ENCODE results near the gene RYR3. TPM values are rescaled to one million over a fixed set of nuclear protein-coding genes. Genes with fewer than 3 reads are reported as not detected.

Gene RYR3
- total RNA-seq, 1 donor from 2014 or later: 0.61 TPM

DNA sequence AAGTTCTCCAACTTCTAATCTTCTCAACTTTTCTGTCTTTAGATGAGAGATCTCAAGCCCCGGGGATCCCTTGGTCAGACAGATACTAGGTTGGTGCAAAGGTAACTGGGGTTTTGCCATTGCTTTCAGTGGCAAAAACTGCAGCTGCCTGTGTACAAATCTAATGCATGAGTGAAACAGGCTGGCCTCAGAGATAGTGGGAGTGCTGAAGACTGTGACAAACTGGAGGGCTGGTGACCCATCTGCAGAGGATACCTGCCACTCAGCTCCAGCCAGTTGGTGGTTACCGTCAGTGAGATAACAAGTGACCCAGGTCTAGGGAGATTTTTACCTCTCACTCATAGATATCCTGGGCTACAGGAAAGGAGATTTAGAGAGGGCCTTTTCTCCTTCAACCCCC, 85.7 kb downstream of the RYR3 start:
- no peaks in the 10 kb centered on the region for H3K4me1 ChIP-seq
- TF ChIP-seq, protein P1, sequence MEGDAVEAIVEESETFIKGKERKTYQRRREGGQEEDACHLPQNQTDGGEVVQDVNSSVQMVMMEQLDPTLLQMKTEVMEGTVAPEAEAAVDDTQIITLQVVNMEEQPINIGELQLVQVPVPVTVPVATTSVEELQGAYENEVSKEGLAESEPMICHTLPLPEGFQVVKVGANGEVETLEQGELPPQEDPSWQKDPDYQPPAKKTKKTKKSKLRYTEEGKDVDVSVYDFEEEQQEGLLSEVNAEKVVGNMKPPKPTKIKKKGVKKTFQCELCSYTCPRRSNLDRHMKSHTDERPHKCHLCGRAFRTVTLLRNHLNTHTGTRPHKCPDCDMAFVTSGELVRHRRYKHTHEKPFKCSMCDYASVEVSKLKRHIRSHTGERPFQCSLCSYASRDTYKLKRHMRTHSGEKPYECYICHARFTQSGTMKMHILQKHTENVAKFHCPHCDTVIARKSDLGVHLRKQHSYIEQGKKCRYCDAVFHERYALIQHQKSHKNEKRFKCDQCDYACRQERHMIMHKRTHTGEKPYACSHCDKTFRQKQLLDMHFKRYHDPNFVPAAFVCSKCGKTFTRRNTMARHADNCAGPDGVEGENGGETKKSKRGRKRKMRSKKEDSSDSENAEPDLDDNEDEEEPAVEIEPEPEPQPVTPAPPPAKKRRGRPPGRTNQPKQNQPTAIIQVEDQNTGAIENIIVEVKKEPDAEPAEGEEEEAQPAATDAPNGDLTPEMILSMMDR (IDR thresholded peaks at IDR 0.05): no peak
- DNase-seq (no peak), ATAC-seq (no peak)
- no peak overlapping the region for H3K27ac ChIP-seq
- intact Hi-C loops (cut with DNase I): no loop called here
- no peak overlapping the region for H3K4me3 ChIP-seq
- H3K9me3 ChIP-seq: no peaks in the 10 kb centered on the region
- no peaks in the 10 kb centered on the region for H3K27me3 ChIP-seq
- no peaks in the 10 kb centered on the region for H3K36me3 ChIP-seq

DNA sequence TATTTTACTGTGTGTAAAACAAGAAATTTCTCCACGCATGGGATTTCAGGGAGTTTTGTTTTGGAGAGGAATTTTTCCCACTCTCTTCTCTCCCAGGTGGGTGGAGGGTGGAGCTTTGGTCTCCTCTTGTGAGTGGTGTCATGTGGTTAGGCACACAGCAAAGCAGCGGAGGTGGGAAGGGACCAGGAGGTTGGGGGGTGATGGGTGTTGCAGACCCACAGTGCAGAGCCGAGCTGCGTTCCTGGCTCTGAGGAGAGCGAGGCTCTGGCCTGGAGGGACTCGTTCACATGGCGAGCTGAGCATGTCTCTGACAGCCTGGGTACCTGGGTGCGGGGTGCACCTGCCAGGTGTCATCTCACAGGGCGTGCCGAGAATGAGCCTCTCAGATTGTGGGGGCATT, 87.8 kb downstream of the RYR3 start:
- intact Hi-C loops (cut with DNase I): no loop called here
- DNase-seq: no peak
- Histone ChIP-seq H3K27me3 (no peaks in the 10 kb centered on the region), H3K36me3 (no peaks in the 10 kb centered on the region), H3K9me3 (no peaks in the 10 kb centered on the region), H3K4me1 (no peaks in the 10 kb centered on the region), H3K27ac (no peak overlapping the region), H3K4me3 (no peak overlapping the region)
- ATAC-seq: no peak
- TF ChIP-seq, protein P1 (IDR thresholded peaks at IDR 0.05): no peak

DNA sequence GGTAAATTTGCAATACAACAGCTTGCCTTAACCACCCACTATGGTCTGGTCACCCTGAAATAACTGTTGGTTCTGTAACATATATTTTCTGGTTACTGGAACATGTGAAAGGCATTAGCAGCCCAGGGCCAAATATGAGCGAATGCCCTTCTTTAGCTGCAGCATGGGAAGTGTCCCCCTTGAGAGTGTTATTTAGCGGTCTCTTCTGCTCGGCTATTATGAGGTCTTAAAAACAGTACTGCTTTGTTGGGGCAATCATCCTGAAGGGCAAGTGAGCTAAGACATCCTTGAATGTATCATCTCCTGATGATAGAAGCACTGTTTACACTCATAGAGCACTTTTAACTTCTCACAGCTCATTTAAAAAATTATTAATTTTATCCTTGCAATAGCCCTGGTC, 90.2 kb downstream of the RYR3 start:
- intact Hi-C loops (cut with DNase I): no loop called here
- no peak for DNase-seq
- ATAC-seq: no peak

DNA sequence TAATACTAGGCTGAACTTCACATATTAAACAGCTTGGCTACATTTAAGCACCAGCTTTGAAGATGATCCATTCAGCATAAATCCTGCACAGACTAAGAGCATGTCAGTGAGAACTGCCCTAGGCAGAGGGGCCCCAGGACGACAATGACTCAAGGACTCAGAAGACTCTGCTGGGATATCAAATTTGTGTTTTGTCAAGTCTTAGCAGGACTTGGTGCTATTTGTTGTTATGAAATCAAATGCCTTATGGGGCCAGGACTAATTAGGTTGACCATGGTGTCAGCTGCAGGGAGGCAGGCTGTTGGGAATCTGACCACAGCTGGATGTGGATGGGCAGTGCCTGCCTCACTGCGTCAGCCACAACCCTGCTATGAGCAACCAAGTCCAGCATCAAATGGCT, 91.8 kb downstream of the RYR3 start:
- DNase-seq (no peak), ATAC-seq (no peak)
- TF ChIP-seq, protein P1 (IDR thresholded peaks at IDR 0.05): no peak
- Histone ChIP-seq H3K27me3 (no peaks in the 10 kb centered on the region), H3K9me3 (no peaks in the 10 kb centered on the region), H3K4me3 (no peak overlapping the region), H3K4me1 (no peaks in the 10 kb centered on the region), H3K27ac (no peak overlapping the region), H3K36me3 (no peaks in the 10 kb centered on the region)
- intact Hi-C loops (cut with DNase I): no loop called here

More for the DNA sequence above, 90.2 kb downstream of the RYR3 start:
- Histone ChIP-seq H3K4me3 (no peak overlapping the region), H3K27ac (no peak overlapping the region), H3K4me1 (no peaks in the 10 kb centered on the region), H3K9me3 (no peaks in the 10 kb centered on the region), H3K36me3 (no peaks in the 10 kb centered on the region), H3K27me3 (no peaks in the 10 kb centered on the region)
- TF ChIP-seq, protein P1 (IDR thresholded peaks at IDR 0.05): no peak

DNA sequence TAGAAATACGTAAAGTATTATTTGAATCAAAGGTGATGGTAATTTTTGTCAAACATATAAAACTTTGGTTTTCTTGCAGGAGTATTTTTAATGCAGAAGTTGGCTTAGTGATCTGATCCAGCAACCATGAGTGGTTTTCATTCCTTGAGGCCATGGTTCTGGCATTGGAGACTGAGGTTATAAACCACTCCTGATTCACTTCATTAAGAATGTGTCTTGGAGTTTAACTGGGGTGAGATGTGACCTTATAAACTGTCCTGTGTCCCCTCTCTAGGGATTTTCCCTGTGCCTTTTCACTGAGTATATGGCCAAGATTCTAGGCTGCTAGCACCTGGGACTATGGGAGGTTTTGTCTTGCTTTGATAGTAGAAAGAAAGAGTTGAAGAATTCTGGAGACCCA, 94.3 kb downstream of the RYR3 start:
- intact Hi-C loops (cut with DNase I): no loop called here
- no peak for ATAC-seq
- no peak for DNase-seq
- Histone ChIP-seq H3K4me3 (no peak overlapping the region), H3K4me1 (no peaks in the 10 kb centered on the region), H3K27me3 (no peaks in the 10 kb centered on the region), H3K36me3 (no peaks in the 10 kb centered on the region), H3K27ac (no peak overlapping the region), H3K9me3 (no peaks in the 10 kb centered on the region)
- TF ChIP-seq, protein P1 (IDR thresholded peaks at IDR 0.05): no peak

Measured in upper lobe of right lung (tissue), 1 donor.